Subcutaneous adipose tissue (tissue), 4 donors: Measurements from ENCODE around the gene DCDC1. TPM values are rescaled to one million over a fixed set of nuclear protein-coding genes. Genes with fewer than 3 reads are reported as not detected.

Source experiments
- CTCF ChIP-seq: fragments of 450-650 bp; IDR thresholded peaks from one replicate; pipeline ENCODE4 v1.5.1; 2016; ENCODE audit warnings: low read depth, mild to moderate bottlenecking, control low read depth, antibody characterized with exemption, moderate library complexity
- total RNA-seq, 4 donors: library from RNA; depleted of rRNA; stranded (reverse); fragments of >200 nt; gene quantifications; one replicate each; pipeline ENCODE4 v1.1.0, GENCODE V29; 2016

DCDC1 gene
- total RNA-seq, result under 1 TPM in 2 of 4 donors, not detected in 2; 0.17 to 0.22 TPM

GRCh38 chr11:31369348-31370329, at the start of gene DCDC1, which contains the start of gene DNAJC24:
Gene DCDC1, minus strand, starts transcription at chr11:31369739. Its CDS starts 41,459 bp downstream, at chr11:31328280.
Gene DNAJC24, plus strand, starts transcription at chr11:31369860. Its CDS starts 889 bp downstream, at chr11:31370749.
- no peak for TF ChIP-seq CTCF

- no peak for TF ChIP-seq CTCF
Measured at GRCh38 chr11:31419138-31419537, 49.6 kb upstream of the DCDC1 start.

GRCh38 chr11:31417816-31418215, 48.3 kb upstream of the DCDC1 start:
- TF ChIP-seq CTCF, result no peak

- TF ChIP-seq CTCF, result no peak
Measured at GRCh38 chr11:31417357-31417756, 47.8 kb upstream of the DCDC1 start.

- TF ChIP-seq CTCF, result no peak
Measured at GRCh38 chr11:31415435-31415834, 45.9 kb upstream of the DCDC1 start.

- no peak for TF ChIP-seq CTCF
Measured at GRCh38 chr11:31414338-31414737, 44.8 kb upstream of the DCDC1 start.

GRCh38 chr11:31412946-31413345, 43.4 kb upstream of the DCDC1 start:
- no peak for TF ChIP-seq CTCF
